ENCODE data around the gene PADI1.

Gene PADI1, protein sequence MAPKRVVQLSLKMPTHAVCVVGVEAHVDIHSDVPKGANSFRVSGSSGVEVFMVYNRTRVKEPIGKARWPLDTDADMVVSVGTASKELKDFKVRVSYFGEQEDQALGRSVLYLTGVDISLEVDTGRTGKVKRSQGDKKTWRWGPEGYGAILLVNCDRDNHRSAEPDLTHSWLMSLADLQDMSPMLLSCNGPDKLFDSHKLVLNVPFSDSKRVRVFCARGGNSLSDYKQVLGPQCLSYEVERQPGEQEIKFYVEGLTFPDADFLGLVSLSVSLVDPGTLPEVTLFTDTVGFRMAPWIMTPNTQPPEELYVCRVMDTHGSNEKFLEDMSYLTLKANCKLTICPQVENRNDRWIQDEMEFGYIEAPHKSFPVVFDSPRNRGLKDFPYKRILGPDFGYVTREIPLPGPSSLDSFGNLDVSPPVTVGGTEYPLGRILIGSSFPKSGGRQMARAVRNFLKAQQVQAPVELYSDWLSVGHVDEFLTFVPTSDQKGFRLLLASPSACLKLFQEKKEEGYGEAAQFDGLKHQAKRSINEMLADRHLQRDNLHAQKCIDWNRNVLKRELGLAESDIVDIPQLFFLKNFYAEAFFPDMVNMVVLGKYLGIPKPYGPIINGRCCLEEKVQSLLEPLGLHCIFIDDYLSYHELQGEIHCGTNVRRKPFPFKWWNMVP

DNA sequence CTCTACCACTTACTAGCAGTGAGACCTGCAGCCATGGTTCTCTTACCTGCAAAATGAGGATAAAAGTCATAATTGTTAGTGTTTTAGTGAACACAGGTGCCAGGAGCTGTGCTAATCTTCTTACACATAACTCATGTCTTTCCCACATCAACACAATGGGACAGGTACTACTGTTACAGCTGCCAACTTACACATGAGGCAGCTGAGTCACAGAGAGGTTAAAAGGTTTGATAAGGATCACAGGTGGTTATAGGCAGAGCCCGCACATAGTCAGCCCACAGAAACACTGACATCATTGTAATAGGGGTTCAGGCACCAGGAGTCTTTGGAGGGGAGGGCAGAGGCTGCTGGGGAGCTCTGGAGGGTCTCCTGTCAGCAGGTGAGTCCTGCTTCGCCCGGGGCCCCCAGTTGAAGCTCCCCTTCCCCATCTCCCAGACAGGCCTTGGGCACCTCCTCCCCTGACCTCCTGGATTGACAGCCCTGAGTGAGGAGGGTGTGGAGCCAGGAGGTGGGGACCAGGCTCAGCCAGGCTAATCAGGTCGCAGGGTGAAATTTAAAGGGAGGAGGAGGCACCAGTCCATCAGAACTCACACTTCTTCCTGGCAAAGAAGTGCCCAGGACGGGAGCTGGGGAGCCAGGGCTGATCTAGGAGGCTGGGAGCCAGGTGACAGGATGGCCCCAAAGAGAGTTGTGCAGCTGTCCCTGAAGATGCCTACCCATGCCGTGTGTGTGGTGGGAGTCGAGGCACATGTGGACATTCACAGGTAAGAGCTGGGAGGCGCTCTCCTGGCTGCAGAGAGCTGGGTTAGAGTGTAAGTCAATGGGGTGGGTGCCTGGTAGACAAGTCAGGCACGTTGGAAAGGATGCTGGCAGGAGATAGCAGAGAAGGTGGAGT, at the start of gene PADI1:
Gene PADI1 (plus strand): TSS at position 583 of the 895 bp plus-strand sequence. CDS start 90 bp downstream, at position 673.
- DNase-seq = no peak

DNA sequence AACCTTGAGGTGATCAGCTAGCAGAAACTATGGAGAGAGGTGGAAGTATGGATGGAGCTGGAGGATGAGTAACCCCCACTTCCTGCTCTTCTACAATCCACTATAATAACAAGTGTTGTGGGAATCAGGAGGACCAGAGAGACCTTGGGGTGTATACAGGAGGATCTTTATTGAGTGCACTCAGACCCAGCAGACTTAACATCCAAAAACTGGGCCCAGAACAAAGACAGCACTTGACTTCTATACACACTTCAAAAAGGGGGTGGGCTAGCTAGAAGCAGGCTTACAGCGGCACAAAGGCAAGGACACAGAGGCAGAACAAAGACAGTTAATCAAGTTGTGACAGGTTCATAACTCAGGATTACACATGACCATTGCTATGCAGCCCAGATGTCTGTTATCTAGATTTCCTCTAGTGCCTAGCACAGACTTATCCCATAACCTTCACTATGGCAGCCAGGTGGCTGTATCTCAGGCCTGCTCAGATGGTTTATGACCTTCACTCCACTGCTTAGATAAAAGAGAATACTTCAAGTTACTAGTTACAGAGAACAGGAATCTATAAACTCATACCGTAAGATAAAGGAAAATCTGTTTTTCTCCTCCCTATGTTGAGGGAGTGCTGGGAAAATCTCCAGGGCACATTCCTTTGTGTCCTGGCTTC, 49.5 kb upstream of the PADI1 start:
- DNase-seq = no peak

DNA sequence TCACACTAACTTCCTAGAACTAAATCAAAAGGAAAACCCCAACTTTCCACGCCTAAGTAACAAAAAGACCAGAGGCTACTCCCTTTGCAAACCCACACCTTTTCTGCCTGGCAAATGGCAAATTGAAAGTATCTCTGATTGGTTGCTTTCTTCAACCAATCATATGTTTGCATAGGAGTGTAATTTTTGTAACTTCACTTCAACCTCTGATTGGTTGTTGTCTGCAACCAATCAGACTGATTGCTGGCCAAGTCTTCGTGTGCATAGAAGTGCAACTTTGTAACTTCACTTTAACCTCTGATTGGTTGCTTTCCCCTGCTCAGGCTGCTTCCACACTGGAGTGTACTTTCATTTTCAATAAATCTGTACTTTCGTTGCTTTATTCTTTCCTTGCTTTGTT, 48.8 kb upstream of the PADI1 start:
- no peak for DNase-seq

DNA sequence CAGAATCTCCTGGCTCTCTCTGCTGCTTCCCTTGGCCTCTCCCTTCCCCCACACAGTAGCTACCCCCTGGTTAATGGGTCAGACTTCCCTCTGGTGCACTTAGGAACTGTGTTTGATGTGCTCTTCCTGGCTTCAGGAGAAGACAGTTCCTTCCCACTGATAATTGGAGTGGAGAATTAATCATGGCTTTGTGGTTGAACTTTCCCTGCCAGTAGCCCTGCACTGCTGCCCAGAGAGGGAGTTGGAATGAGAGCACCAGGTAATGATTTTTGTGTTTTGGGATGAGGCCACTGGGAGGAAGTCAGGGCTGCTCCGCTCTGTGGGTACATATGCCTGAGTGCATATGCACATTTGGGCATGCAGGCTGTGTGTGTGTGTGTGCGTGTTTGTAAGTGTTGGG, 46.0 kb upstream of the PADI1 start:
- no peak for DNase-seq

DNA sequence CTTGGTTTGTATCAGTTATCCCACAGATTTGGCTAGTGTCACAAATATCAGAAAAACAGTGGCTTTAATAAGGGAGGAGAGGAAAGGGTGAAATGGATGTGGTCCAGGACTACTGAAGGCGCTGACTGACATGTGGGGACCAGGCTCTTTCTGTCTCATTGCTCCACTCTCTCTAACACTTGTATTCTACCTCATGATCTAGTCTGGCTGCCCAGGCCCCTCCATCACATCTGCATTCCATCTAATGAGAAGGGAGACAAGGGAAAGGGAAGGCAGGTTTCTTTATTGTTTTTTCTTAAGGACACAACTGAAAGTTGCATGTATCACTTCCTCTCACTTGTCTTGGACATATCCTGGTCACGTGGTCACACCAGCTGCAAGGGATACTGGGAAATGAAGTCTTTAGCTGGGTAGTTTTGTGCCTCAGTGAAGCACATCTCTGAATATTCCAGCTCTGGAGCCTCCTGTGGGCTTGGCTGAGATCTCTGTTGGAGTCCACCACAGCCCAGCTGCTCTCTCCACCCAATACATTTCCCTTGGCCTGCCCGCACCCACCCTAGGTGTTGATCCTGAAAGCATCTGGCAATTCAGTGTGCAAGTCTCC, 43.7 kb upstream of the PADI1 start:
- DNase-seq = no peak

DNA sequence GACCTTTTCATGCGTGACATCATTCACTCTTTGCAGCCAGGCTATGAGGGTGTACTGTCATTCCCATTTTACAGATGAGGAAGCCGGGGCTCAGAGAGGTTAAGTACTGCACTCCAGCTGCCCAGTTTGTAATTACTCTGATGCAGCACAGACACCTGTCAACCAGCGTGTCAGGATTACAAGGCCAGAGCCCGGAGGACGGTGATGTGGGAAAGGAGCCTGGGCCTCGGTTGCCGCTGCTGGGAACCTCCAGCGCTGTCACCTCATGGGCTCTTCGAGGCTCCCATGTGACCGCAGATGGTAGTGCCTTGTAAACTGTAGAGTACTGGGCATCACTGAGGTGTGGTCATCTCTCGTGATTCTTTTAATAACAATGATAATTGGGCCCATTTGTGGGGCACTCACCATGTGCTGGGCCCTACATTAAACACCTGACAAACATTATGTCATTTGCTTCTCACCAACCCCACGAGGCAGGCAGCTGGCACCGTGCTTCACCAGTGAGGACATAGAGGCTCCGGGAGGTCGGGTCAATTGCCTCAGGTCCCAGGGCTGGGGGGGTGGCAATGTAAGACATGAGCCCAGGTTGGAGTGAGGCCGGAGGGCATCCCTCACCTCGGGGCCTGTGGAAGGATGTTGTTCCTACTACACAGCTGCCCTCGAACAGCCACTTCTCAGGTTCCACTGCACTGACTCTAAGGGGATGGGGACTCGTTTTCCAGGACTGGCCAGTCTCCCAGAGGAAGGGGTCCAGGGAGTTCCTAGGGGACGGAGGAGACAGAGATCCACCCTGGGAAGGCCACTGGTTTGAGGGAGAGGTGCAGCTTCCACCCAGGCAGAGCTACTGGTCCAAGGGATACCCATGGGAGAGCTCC, 42.8 kb upstream of the PADI1 start:
- no peak for DNase-seq

DNA sequence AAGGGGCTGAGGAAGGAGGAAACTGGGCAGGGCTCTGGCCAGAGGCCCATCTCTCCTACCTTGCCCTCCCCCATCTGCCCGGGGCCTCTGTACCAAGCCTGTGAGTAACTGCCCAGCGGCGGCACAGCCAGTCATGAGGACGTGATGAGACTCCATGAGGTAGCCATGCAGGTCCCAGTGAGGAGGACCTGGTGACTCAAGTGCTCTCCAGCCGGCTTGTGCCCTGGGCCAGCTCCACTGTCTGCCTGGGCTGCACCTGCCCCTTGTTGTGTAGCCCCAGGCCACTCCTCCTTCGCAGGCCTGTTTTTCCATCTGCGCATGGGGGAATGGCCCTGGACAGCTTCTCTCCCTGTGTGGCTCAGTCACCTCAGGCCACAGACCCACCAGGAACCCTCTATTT, 42.0 kb upstream of the PADI1 start:
- DNase-seq = no peak

DNA sequence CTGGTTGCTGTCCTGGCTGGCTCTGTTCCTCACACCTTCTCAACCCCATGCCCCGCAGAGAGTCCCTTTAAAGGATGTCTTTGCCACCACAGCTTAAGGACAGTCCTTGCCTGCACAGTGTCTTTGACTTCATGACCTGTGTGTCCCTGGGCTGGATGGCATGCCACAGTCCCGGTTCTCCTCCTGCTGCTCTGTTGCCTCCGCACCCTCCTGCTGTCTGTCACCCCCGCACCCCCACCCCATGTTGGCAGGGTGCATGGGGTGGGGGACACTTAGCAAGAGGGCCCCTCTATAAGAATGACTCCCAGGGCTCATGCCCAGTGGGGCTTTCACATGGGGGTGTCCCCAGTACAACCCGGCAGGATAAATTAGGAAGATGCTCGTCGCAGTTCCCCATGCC, 41.6 kb upstream of the PADI1 start:
- DNase-seq = no peak

DNA sequence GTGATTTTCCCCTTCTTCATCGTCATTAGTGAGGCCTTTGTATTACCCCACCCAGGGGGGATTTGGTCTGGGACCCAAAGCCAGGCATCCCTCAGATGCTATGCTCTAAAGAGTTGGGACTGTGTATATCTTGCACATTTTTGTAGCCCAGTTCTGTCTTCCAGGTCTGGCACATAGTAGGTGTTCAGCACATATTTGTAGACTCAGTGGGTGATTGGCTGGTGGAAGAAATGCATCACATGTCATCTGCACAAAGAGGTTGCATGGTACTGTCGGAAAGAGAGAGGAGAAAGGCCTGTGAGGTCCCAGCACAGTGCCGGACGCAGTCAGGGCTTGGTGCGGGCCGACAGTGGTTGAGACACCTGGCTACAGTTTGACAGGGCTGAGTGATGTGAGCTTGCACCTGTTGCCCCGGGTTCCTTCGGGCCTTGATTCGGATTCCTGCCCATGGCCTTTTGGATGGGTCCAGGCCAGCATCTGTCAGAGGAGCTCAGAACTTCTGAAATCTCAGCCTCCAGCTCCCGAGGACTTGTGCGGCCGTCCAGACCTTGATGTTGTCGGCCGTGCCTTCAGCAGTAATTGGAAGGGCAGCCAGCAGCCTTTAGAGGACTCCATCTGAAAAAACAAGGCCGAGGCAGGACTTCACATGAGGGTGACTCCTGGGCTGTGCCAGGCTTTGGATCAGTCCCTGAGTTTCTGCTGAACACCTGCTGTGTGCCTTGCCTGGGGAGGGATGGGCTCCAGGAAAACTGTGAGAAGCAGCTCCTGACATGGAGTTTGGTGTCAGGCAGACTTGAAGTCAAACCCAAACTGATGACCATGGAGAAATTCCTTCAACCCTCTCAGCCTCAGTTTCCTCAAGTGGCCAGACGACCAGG, 40.9 kb upstream of the PADI1 start:
- no peak for DNase-seq

DNA sequence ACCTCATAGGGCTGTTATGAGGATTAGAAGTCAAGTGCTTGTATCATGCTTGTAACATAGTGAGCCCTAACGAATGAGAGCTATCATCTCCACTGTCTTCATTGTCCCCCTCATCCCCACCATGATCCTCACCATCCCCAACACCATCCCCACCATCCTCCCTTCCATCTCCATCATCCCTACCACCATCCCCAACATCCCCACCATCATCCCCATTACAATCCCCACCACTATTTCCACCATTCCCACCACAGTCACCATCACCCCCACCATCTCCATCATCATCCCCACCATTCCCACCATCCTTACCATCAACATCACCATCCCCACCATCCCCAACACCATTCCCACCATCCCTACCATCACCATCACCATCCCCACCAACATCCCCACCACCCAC, 39.1 kb upstream of the PADI1 start:
- DNase-seq = no peak

DNA sequence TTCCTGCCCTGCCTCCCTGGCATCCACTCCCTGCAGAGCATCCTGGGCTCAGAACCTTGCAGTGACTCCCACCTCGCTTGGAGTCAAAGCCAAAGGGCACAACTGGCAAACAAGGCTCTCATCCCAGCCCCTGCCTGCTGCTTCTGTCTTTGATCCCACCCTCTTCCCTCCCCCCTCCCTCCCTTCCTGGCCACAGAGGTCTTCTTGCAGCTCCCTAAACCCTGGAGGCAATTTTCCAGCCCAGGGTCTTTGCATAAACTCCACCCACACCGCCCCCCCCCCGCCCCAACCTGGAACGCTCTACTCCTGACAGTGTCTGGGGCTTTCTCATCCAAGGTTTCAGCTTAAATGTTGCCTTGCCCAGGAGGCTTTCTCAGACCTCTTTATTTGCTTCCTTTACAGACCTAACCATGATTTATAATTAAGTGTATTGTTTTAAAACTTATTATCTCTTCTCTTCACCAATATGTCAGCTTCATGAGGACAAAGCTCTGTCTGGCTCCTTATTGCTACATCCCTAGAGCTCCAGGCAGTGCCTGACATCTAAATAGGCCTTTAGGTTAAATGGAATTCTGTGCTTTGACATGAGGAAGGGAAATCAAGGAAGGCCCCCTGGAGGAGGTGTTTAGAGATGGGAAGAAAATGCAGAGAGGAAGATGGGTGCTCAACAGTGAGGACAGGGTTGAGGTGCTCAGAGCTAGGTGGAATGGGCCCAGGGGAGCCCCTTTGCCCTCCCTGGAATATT, 37.7 kb upstream of the PADI1 start:
- DNase-seq = no peak

DNA sequence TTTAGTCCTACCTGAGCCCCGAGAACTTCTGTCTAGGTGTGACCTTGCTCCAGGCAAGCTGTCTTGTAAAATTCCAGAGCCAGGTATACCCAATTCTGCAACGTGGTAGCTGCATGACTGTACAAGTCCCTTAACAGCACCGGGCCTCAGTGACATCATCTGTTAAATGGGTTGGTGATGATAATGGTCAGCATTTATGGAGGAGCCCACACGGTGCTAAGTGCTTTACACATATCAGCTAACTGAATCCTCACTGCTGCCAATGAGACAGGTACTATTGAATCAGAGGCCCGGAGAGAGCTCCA, 37.2 kb upstream of the PADI1 start:
- DNase-seq = no peak

DNA sequence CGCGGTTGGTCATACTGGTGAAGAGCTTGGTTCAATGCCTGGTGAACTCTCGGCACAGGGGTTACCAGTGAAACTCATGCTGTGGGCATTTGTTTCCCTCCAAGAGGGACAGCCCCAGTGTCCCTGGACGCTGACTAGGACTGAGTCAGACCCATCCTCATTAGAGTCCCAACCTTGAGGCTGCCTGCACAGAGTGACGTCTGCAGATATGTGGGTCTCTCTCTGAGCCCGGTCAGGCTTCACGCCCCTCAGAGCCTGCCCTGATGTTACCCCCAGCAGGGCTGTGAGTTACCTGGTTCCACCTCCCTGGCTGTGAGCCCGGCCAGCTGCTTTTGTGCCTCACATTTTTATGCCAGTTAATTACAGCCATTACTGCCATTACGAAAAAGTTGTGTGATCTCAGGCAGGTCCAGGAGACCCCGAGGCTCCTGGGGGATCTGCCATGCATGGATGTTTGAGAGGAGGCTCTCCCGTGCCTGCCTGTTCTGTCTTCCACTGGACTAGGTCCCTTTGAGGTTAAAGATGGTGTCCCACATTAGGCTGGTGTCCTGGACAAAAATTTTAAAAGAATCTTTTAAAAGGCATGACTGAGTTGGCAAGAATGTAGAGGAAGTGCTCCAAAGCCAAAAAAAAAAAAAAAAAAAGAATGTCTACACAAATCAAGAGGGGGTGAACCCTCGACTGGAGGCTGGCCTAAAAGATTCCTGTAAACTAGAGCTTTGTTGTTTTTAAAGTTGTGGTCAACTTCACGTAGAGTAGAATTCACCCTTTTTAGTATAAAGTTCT, 36.6 kb upstream of the PADI1 start:
- DNase-seq = no peak

DNA sequence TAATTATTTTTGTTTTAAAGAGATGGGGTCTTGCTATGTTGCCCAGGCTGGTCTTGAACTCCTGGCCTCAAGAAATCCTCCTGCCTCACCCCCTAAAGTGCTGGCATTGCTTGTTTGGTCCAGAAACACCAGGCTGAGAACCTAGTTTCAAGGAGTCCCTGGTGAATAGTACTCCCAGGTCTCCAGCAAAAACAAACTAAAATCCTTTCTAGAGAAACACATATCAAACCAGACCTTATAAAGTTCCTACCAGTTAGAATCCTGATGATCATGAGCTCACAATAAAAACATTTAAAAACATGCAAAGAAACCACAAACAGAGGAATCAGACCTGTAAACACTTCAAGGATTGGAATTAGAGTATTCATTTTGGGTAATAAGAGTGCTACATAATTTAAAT, 34.4 kb upstream of the PADI1 start:
- DNase-seq = no peak

DNA sequence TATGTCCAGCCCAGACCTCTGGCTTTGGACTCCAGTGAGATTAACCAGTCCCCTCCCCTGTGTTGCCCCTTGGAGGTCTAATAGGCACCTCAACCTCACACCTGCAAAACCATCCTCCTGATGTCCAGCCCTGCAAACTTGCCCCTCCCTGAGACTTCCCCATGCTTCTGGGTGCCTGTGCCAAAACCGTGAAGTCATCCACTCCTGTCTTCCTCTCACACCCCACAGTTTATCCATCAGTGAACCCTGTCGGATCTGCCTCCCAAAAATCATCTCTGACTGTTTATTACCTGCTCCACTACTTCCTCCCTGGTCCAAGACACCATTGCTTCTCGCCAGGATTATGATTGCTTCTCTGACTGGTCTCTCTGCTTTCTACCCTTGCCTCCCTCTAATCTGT, 31.7 kb upstream of the PADI1 start:
- DNase-seq = no peak

DNA sequence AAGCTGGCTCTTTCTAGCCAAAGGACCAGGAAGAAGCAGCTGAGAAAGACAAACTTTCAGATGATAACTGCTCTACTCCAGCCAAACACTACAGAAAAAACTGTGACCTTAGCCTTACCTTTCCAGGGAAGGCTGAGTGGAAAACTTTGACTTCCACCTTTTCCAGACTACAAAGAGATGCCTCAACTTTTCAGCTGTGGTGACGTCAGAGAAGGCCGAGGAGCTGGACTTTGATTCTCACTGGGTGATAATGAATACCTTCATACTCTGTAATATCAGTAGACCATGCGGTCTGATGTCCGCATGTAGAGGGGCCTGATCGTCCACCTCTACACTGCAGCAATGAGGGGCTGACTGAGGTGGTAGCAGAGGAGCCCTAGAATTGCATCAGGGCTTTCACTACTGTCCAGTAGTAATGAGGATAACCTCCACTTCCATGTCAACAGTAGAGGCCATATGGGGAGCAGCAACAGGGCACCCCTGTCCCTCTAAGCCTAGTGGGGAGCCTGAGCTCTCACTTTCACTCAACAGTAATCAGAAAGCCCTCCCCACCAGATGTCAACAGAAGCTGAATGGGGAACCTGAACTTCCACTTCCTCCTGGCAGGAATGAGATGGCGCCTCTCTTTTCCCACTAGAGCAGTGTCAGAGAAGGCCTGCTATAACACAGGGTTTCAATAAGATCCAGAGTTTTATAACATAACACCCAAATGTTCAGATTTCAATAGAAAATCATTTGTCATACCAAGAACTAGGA, 28.4 kb upstream of the PADI1 start:
- no peak for DNase-seq

DNA sequence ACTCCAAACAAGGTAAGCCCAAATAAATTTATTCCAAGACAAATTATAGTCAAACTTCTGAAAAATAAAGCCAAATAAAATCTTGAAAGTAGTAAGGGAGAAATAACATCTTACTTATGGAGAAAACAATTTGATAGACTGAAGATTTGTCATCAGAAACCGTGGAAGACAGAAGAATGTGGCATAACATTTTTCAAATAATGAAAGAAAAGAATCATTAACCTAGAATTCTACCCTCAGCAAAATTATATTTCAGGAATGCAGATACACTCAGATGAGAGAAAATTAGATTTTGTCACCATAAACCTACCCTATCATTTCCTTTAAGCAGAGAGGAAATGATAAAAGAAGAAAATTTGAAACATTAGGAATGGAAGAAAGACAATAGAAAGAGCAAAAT, 27.3 kb upstream of the PADI1 start:
- DNase-seq = no peak

DNA sequence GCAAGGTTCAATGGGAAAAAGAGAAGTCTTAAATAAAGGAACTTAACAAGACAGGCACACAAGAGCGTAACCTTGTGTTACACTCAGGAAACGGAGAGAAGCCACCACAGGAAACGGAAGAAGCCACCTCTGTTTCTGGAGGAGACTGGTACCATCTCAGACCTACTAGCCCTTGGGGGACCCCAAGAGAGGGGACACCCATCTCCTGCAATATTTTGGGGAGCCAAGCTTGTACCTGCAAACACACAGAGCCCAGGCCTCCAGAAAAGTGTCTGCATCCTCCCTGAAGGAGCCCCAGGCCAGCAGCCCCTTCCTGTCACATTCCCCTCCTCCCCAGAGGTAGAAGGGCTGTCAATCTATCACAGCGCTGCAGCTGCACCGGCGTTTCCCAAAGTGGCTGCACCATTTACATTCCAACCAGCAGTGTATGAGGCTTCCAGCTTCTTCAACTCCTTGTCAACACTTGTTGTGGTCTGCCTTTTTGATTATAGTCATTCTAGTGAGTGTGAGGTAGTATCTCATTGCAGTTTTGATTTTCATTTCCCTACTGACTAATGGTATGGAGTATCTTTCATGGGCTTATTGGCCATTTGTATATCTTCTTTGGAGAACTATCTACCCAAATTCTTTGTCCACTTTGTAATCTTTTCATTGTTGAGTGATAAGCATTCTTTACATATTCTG, 23.0 kb upstream of the PADI1 start:
- peak in 1 of 2 donors; percentile 78 for DNase-seq

Measured in bone marrow (tissue), 2 donors.